PC-9 (cell line): ENCODE data around the gene ANO9. TPM values are rescaled to one million over a fixed set of nuclear protein-coding genes. Genes with fewer than 3 reads are reported as not detected.

Source experiments
- BruUV-seq: library from RNA; stranded (reverse); fragments of 400-500 nt; replicated peaks from 2 replicates; lab custom pipeline; 2021; lab: Mats Ljungman, UMichigan
- CTCF ChIA-PET: fragments of 300-600 bp; sonication (Branson Sonifier 250); formaldehyde crosslinking; loops from one replicate; lab custom pipeline; 2022; ENCODE audit warnings: antibody characterized with exemption; lab: Charles Lee
- POLR2A ChIA-PET: fragments of 300-600 bp; sonication (Branson Sonifier 250); formaldehyde crosslinking; loops from one replicate; lab custom pipeline; 2022; ENCODE audit warnings: antibody characterized with exemption; ENCODE audit not compliant: unreplicated experiment; lab: Charles Lee
- DNase-seq, 2 experiments: peaks; one replicate each; pipeline versions ENCODE4 v3.0.0 to v3.0.0-alpha.2; 2015 to 2022; ENCODE audit warnings: mixed read lengths in 1 of 2
- H2AFZ ChIP-seq: fragments of 200-600 bp; sonication (generic); 2 replicates; pipeline ENCODE4 v1.8.1; 2017; ENCODE audit warnings: antibody characterized with exemption
- H3F3A ChIP-seq: fragments of 200-600 bp; sonication (generic); 2 replicates; pipeline ENCODE4 v1.8.1; 2017; ENCODE audit warnings: antibody characterized with exemption, mild to moderate bottlenecking, low read depth; ENCODE audit not compliant: insufficient read depth
- H3K27ac ChIP-seq: fragments of 200-600 bp; sonication (generic); 2 replicates; pipeline ENCODE4 v1.6.1; 2016; ENCODE audit warnings: mixed run types
- H3K27me3 ChIP-seq: fragments of 200-600 bp; sonication (generic); 2 replicates; pipeline ENCODE4 v1.6.1; 2016; ENCODE audit warnings: low read depth, mixed run types; ENCODE audit not compliant: insufficient read depth
- H3K36me3 ChIP-seq: fragments of 200-600 bp; sonication (generic); 2 replicates; pipeline ENCODE4 v1.6.1; 2016; ENCODE audit warnings: low read depth, mixed run types
- H3K4me1 ChIP-seq: fragments of 200-600 bp; sonication (generic); replicated peaks from 2 replicates; pipeline ENCODE4 v1.6.1; 2016; ENCODE audit warnings: mixed run types; ENCODE audit not compliant: insufficient read depth
- H3K4me2 ChIP-seq: fragments of 200-600 bp; sonication (generic); 2 replicates; pipeline ENCODE4 v1.6.1; 2017; ENCODE audit warnings: mixed run types
- H3K4me3 ChIP-seq: fragments of 200-600 bp; sonication (generic); 2 replicates; pipeline ENCODE4 v1.6.1; 2016; ENCODE audit warnings: mixed run types
- H3K79me2 ChIP-seq: fragments of 200-600 bp; sonication (generic); 2 replicates; pipeline ENCODE4 v1.6.1; 2017; ENCODE audit warnings: low read depth, mixed run types
- H3K9me2 ChIP-seq: fragments of 200-600 bp; sonication (generic); 2 replicates; pipeline ENCODE4 v1.8.1; 2017; ENCODE audit warnings: mild to moderate bottlenecking; ENCODE audit not compliant: insufficient read depth
- H3K9me3 ChIP-seq: fragments of 200-600 bp; sonication (generic); 2 replicates; pipeline ENCODE4 v1.8.1; 2016; ENCODE audit warnings: low read depth; ENCODE audit not compliant: insufficient read depth
- H4K20me1 ChIP-seq: fragments of 200-600 bp; sonication (generic); 2 replicates; pipeline ENCODE4 v1.8.1; 2017; ENCODE audit not compliant: insufficient read depth
- CTCF ChIP-seq: fragments of 200-600 bp; sonication (generic); conservative IDR thresholded peaks from 2 replicates; pipeline ENCODE4 v1.6.1; 2017; ENCODE audit warnings: mixed run types, antibody characterized with exemption, mild to moderate bottlenecking, moderate library complexity
- EZH2 ChIP-seq: fragments of 200-600 bp; sonication (generic); IDR thresholded peaks from 2 replicates; pipeline ENCODE4 v1.8.0; 2017; ENCODE audit warnings: antibody characterized with exemption, low read depth
- intact Hi-C: fragments of 100-400 bp; cut with micrococcal nuclease; formaldehyde crosslinking; loops from one replicate; pipeline ENCODE4 v1.10.0; 2022; ENCODE audit not compliant: unreplicated experiment
- total RNA-seq: library from RNA; stranded (reverse); gene quantifications from 2 replicates; pipeline ENCODE4 v1.2.3, GENCODE V29; 2021

The ANO9 gene
- total RNA-seq, 1 experiment from 2014 or later: 18.1 TPM

GRCh38 chr11:486189-486588 is 44.4 kb upstream of the ANO9 start:
- no peaks in the 10 kb centered on the region for H4K20me1 ChIP-seq
- no peak overlapping the region for H3K4me2 ChIP-seq
- no peaks in the 10 kb centered on the region for H3K9me3 ChIP-seq
- intact Hi-C loops: no loop called here
- no peak overlapping the region for H2AFZ ChIP-seq
- H3K4me3 ChIP-seq: no peak overlapping the region
- H3K27me3 ChIP-seq: no peaks in the 10 kb centered on the region
- H3K36me3 ChIP-seq: no peaks in the 10 kb centered on the region
- POLR2A ChIA-PET: no interaction called here
- BruUV-seq: no TSS peak
- TF ChIP-seq CTCF (no peak), EZH2 (no peak)
- no peak for DNase-seq
- H3K4me1 ChIP-seq: no peaks in the 10 kb centered on the region
- no peaks in the 10 kb centered on the region for H3K9me2 ChIP-seq
- H3K79me2 ChIP-seq: no peaks in the 10 kb centered on the region
- no peak overlapping the region for H3K27ac ChIP-seq
- no peaks in the 10 kb centered on the region for H3F3A ChIP-seq
- CTCF ChIA-PET: no interaction called here

GRCh38 chr11:484616-485015 is 42.8 kb upstream of the ANO9 start:
- H3F3A ChIP-seq: no peaks in the 10 kb centered on the region
- H3K79me2 ChIP-seq: no peaks in the 10 kb centered on the region
- no peak overlapping the region for H2AFZ ChIP-seq
- H4K20me1 ChIP-seq: no peaks in the 10 kb centered on the region
- H3K36me3 ChIP-seq: no peaks in the 10 kb centered on the region
- no TSS peak for BruUV-seq
- no peak overlapping the region for H3K4me2 ChIP-seq
- H3K4me1 ChIP-seq: no peaks in the 10 kb centered on the region
- no peak overlapping the region for H3K4me3 ChIP-seq
- no peaks in the 10 kb centered on the region for H3K27me3 ChIP-seq
- intact Hi-C loops: no loop called here
- no peak overlapping the region for H3K27ac ChIP-seq
- POLR2A ChIA-PET: no interaction called here
- CTCF ChIA-PET: no interaction called here
- H3K9me3 ChIP-seq: no peaks in the 10 kb centered on the region
- H3K9me2 ChIP-seq: no peaks in the 10 kb centered on the region
- TF ChIP-seq CTCF: no peak
- TF ChIP-seq EZH2: no peak
- DNase-seq: no peak

- Histone ChIP-seq H3K79me2 (no peaks in the 10 kb centered on the region), H3K4me2 (no peak overlapping the region), H3F3A (no peaks in the 10 kb centered on the region), H3K9me2 (no peaks in the 10 kb centered on the region), H4K20me1 (no peaks in the 10 kb centered on the region), H3K4me3 (no peak overlapping the region), H3K27ac (no peak overlapping the region), H3K36me3 (no peaks in the 10 kb centered on the region), H3K27me3 (no peaks in the 10 kb centered on the region), H2AFZ (no peak overlapping the region), H3K4me1 (no peaks in the 10 kb centered on the region), H3K9me3 (no peaks in the 10 kb centered on the region)
- DNase-seq: no peak
- CTCF ChIA-PET: no interaction called here
- TF ChIP-seq CTCF (no peak), EZH2 (no peak)
- no TSS peak for BruUV-seq
- intact Hi-C loops: no loop called here
- POLR2A ChIA-PET: no interaction called here
These were observed 37.5 kb upstream of the ANO9 start for GRCh38 chr11:479311-479710.
